Prostate gland (tissue), 2 donors: ENCODE results near the gene C4orf50.

Experiments used
- POLR2A ChIP-seq: fragments of 450-650 bp; IDR thresholded peaks from one replicate; pipeline ENCODE4 v1.6.1; 2016; ENCODE audit warnings: antibody characterized with exemption, mild to moderate bottlenecking
- TF ChIP-seq, protein P1 (sequence below), 4 experiments: fragments of 200-600 bp in 2 of 4; fragments of 450-650 bp in 2 of 4; sonication (generic) in 2 of 4; IDR thresholded peaks; 1 replicate in 3 of 4; 2 replicates in 1 of 4; pipeline ENCODE4 v1.5.1; 2016 to 2019; ENCODE audit warnings: antibody characterized with exemption in 4 of 4, mild to moderate bottlenecking in 2 of 4, moderate library complexity in 2 of 4

DNA sequence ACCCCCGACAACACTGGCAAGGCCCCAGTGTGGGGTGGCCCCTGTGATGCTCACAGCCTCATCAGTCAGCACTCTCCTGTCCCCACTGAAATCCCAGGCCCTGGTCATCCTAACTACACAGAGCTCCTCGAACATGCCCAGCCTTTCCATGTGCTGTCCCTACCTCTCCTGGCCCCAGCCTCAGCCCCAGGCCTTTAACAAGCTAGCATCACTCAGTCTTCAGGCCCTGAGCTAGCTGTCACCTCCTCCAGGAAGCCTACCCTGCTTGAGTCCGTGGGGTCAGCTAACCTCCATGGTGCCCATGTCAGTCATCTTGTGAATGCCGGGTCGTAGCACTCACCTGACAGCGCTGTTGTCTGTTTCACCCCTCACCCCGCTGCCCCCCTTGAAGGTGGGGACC, 25.6 kb upstream of the C4orf50 start:
- no peak for TF ChIP-seq POLR2A
- TF ChIP-seq, protein P1, sequence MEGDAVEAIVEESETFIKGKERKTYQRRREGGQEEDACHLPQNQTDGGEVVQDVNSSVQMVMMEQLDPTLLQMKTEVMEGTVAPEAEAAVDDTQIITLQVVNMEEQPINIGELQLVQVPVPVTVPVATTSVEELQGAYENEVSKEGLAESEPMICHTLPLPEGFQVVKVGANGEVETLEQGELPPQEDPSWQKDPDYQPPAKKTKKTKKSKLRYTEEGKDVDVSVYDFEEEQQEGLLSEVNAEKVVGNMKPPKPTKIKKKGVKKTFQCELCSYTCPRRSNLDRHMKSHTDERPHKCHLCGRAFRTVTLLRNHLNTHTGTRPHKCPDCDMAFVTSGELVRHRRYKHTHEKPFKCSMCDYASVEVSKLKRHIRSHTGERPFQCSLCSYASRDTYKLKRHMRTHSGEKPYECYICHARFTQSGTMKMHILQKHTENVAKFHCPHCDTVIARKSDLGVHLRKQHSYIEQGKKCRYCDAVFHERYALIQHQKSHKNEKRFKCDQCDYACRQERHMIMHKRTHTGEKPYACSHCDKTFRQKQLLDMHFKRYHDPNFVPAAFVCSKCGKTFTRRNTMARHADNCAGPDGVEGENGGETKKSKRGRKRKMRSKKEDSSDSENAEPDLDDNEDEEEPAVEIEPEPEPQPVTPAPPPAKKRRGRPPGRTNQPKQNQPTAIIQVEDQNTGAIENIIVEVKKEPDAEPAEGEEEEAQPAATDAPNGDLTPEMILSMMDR (IDR thresholded peaks at IDR 0.05), result no peak
